WTC11 (cell line): ENCODE data around the gene PIK3R1.

Experiments used
- ATF2 ChIP-seq: sonication (generic); formaldehyde crosslinking; IDR thresholded peaks from 2 replicates; pipeline ENCODE4 v1.8.1; 2022; ENCODE audit warnings: low read depth, missing genetic modification reagents, borderline replicate concordance
- CREB1 ChIP-seq: sonication (generic); formaldehyde crosslinking; IDR thresholded peaks from 2 replicates; pipeline ENCODE4 v1.8.0; 2023; ENCODE audit warnings: mild to moderate bottlenecking, missing genetic modification reagents
- CTCF ChIP-seq: fragments of 200-600 bp; IDR thresholded peaks from 2 replicates; pipeline ENCODE4 v1.8.0; 2022; ENCODE audit warnings: antibody characterized with exemption
- ELF4 ChIP-seq: sonication (generic); formaldehyde crosslinking; IDR thresholded peaks from 2 replicates; pipeline ENCODE4 v1.8.1; 2022; ENCODE audit warnings: low read depth, mild to moderate bottlenecking, moderate library complexity, missing genetic modification reagents
- FOXK1 ChIP-seq: sonication (generic); formaldehyde crosslinking; IDR thresholded peaks from 2 replicates; pipeline ENCODE4 v1.8.0; 2022; ENCODE audit warnings: mild to moderate bottlenecking, moderate library complexity, missing genetic modification reagents
- MLX ChIP-seq: sonication (generic); formaldehyde crosslinking; IDR thresholded peaks from 2 replicates; pipeline ENCODE4 v1.8.1; 2023; ENCODE audit warnings: mild to moderate bottlenecking, missing genetic modification reagents, moderate library complexity
- SP1 ChIP-seq: sonication (generic); formaldehyde crosslinking; conservative IDR thresholded peaks from 2 replicates; pipeline ENCODE4 v1.8.1; 2022; ENCODE audit warnings: missing genetic modification reagents
- USF2 ChIP-seq: sonication (generic); formaldehyde crosslinking; IDR thresholded peaks from 2 replicates; pipeline ENCODE4 v1.8.1; 2023; ENCODE audit warnings: mild to moderate bottlenecking, missing genetic modification reagents, moderate library complexity
- ZBTB21 ChIP-seq: sonication (generic); formaldehyde crosslinking; IDR thresholded peaks from 2 replicates; pipeline ENCODE4 v1.8.1; 2023; ENCODE audit warnings: mild to moderate bottlenecking, missing genetic modification reagents, borderline replicate concordance
- ZNF138 ChIP-seq: sonication (generic); formaldehyde crosslinking; conservative IDR thresholded peaks from 2 replicates; pipeline ENCODE4 v1.8.1; 2022; ENCODE audit warnings: mild to moderate bottlenecking, moderate library complexity, missing genetic modification reagents
- ZNF317 ChIP-seq: sonication (generic); formaldehyde crosslinking; IDR thresholded peaks from 2 replicates; pipeline ENCODE4 v1.8.1; 2023; ENCODE audit warnings: low read depth, mild to moderate bottlenecking, moderate library complexity, missing genetic modification reagents, borderline replicate concordance

- TF ChIP-seq ATF2 (CRISPR knock-in tag) (no peak), USF2 (CRISPR knock-in tag) (no peak), CREB1 (CRISPR knock-in tag) (no peak), ZNF138 (CRISPR knock-in tag) (no peak), SP1 (CRISPR knock-in tag) (no peak), ZNF317 (CRISPR knock-in tag) (no peak), ZBTB21 (CRISPR knock-in tag) (no peak), ELF4 (CRISPR knock-in tag) (no peak), CTCF (no peak), MLX (no peak), FOXK1 (CRISPR knock-in tag) (0 out of 2 replicates have a peak, but pooled peaks have one; percentile 26)
Measured at GRCh38 chr5:68193481-68194036, 22.0 kb upstream of the PIK3R1 start.
